Caco-2 (cell line): Measurements from ENCODE around the gene FA2H. TPM values are rescaled to one million over a fixed set of nuclear protein-coding genes. Genes with fewer than 3 reads are reported as not detected.

Experiments used
- BruUV-seq: library from RNA; stranded (reverse); fragments of 400-500 nt; replicated peaks from 2 replicates; lab custom pipeline; 2021; lab: Mats Ljungman, UMichigan
- CTCF ChIA-PET: fragments of 300-600 bp; sonication (Branson Sonifier 250); formaldehyde crosslinking; loops from one replicate; lab custom pipeline; 2022; ENCODE audit warnings: antibody characterized with exemption; lab: Charles Lee
- POLR2A ChIA-PET: fragments of 300-600 bp; sonication (Branson Sonifier 250); formaldehyde crosslinking; loops from one replicate; lab custom pipeline; 2022; ENCODE audit warnings: antibody characterized with exemption; lab: Charles Lee
- DNase-seq, 2 experiments: peaks; one replicate each; pipeline versions ENCODE4 v3.0.0 to v3.0.0-alpha.2; 2020 to 2022
- H3K27me3 ChIP-seq: replicated peaks from 2 replicates; pipeline ENCODE4 v1.6.0; 2011; ENCODE audit warnings: low read length; ENCODE audit not compliant: control insufficient read depth, insufficient read depth
- H3K36me3 ChIP-seq: 2 replicates; pipeline ENCODE4 v1.5.1; 2011; ENCODE audit warnings: low read length; ENCODE audit not compliant: control insufficient read depth, insufficient read depth
- H3K4me1 ChIP-seq: fragments of 250-450 bp; sonication (Bioruptor Pico); 2 replicates; pipeline ENCODE4 v1.5.1; 2020; ENCODE audit warnings: mild to moderate bottlenecking
- H3K4me3 ChIP-seq: 2 replicates; pipeline ENCODE4 v1.5.1; 2011; ENCODE audit warnings: low read depth, mild to moderate bottlenecking, control low read depth, low read length
- H3K9me3 ChIP-seq: fragments of 250-450 bp; sonication (Bioruptor Pico); 2 replicates; pipeline ENCODE4 v1.5.1; 2020; ENCODE audit warnings: mild to moderate bottlenecking, moderate library complexity
- H3K27ac Mint-ChIP-seq: one replicate; pipeline ENCODE4 v1.8.0; 2022; ENCODE audit warnings: mixed read lengths; ENCODE audit not compliant: unreplicated experiment
- H3K27me3 Mint-ChIP-seq: one replicate; pipeline ENCODE4 v1.8.0; 2022; ENCODE audit warnings: mixed read lengths; ENCODE audit not compliant: insufficient read depth, unreplicated experiment
- H3K36me3 Mint-ChIP-seq: one replicate; pipeline ENCODE4 v1.8.0; 2022; ENCODE audit warnings: mild to moderate bottlenecking, mixed read lengths; ENCODE audit not compliant: insufficient read depth, unreplicated experiment
- H3K4me1 Mint-ChIP-seq: one replicate; pipeline ENCODE4 v1.8.0; 2022; ENCODE audit warnings: low read depth, mixed read lengths; ENCODE audit not compliant: unreplicated experiment
- H3K4me3 Mint-ChIP-seq: one replicate; pipeline ENCODE4 v1.8.0; 2022; ENCODE audit warnings: mild to moderate bottlenecking, moderate library complexity, mixed read lengths; ENCODE audit not compliant: unreplicated experiment
- H3K9me3 Mint-ChIP-seq: one replicate; pipeline ENCODE4 v1.8.0; 2022; ENCODE audit warnings: mixed read lengths; ENCODE audit not compliant: unreplicated experiment
- intact Hi-C: fragments of 100-400 bp; cut with micrococcal nuclease; formaldehyde crosslinking; loops from one replicate; pipeline ENCODE4 v1.10.0; 2022; ENCODE audit not compliant: unreplicated experiment
- total RNA-seq: library from RNA; stranded (reverse); gene quantifications from 2 replicates; pipeline ENCODE4 v1.2.3, GENCODE V29; 2022
- TF ChIP-seq, protein P1 (sequence below), 2 experiments: fragments of 200-600 bp in 1 of 2; IDR thresholded peaks; 1 replicate in 1 of 2; 2 replicates in 1 of 2; pipeline versions ENCODE4 v1.5.1 to v1.8.0; 2011 to 2022; ENCODE audit warnings: antibody characterized with exemption in 1 of 2, control low read depth in 1 of 2, inconsistent platforms in 1 of 2, low read depth in 1 of 2, low read length in 1 of 2, mild to moderate bottlenecking in 1 of 2, moderate library complexity in 1 of 2; ENCODE audit not compliant: insufficient read depth in 1 of 2, severe bottlenecking in 1 of 2, unreplicated experiment in 1 of 2

Gene FA2H
- total RNA-seq, 1 experiment from 2014 or later: 21.3 TPM

DNA sequence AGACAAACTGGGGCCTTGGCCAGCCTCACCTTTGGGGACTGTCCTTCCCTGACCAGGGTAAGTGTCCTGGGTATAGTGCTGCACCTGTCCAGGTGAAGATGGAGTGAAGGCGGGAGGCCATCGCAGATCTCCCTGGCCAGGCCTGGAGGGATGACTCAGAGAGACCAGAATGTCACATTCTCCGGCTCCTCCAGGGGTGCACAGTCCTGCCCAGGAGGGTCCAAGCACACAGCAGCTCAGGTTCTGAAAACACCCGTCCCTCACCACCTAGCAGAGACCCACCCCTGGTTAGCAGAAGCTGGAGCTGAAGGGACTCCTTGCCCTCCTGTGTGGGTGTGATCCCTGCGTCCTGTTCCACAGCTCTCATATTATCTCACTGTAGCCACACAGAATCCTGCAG lies 21.9 kb downstream of the FA2H start:
- H3K4me3 ChIP-seq: no peak overlapping the region
- no TSS peak for BruUV-seq
- H3K36me3 Mint-ChIP-seq: peaks cover 7% of the 10 kb centered on the region
- POLR2A ChIA-PET: no interaction called here
- H3K27ac Mint-ChIP-seq: no peak overlapping the region
- H3K36me3 ChIP-seq: no peaks in the 10 kb centered on the region
- H3K4me1 Mint-ChIP-seq: no peaks in the 10 kb centered on the region
- intact Hi-C loops: no loop called here
- H3K27me3 ChIP-seq: no peaks in the 10 kb centered on the region
- no peak for DNase-seq
- H3K9me3 Mint-ChIP-seq: no peaks in the 10 kb centered on the region
- H3K4me3 Mint-ChIP-seq: no peak overlapping the region
- CTCF ChIA-PET: no interaction called here
- TF ChIP-seq, protein P1, sequence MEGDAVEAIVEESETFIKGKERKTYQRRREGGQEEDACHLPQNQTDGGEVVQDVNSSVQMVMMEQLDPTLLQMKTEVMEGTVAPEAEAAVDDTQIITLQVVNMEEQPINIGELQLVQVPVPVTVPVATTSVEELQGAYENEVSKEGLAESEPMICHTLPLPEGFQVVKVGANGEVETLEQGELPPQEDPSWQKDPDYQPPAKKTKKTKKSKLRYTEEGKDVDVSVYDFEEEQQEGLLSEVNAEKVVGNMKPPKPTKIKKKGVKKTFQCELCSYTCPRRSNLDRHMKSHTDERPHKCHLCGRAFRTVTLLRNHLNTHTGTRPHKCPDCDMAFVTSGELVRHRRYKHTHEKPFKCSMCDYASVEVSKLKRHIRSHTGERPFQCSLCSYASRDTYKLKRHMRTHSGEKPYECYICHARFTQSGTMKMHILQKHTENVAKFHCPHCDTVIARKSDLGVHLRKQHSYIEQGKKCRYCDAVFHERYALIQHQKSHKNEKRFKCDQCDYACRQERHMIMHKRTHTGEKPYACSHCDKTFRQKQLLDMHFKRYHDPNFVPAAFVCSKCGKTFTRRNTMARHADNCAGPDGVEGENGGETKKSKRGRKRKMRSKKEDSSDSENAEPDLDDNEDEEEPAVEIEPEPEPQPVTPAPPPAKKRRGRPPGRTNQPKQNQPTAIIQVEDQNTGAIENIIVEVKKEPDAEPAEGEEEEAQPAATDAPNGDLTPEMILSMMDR (IDR thresholded peaks at IDR 0.05; ENCODE audit: insufficient read depth in 1 of 2, low read depth in 1 of 2, low read length in 1 of 2, severe bottlenecking in 1 of 2, unreplicated experiment in 1 of 2): no peak
- H3K4me1 ChIP-seq: no peaks in the 10 kb centered on the region
- no peaks in the 10 kb centered on the region for H3K9me3 ChIP-seq
- no peaks in the 10 kb centered on the region for H3K27me3 Mint-ChIP-seq

DNA sequence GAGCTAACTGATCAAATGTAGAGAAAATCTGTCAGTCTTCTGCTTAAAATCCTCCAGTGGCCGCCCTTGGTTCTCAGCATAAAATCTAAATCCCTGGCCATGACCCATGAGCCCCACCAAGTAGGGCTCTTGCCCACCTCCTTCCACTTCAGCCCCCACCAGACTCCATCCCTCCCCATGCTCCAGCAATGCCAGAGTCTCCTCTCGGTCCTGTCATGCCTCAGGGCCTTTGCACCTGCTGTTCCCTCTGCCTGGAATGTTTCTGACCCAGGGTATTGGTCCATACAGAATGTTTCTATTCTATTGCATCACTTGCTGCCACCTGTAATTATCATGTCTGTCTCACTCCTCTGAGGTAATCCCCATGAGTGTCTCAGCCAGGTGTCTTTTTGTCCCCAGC lies 22.4 kb downstream of the FA2H start:
- no peaks in the 10 kb centered on the region for H3K4me1 Mint-ChIP-seq
- Histone ChIP-seq H3K4me1 (no peaks in the 10 kb centered on the region), H3K36me3 (no peaks in the 10 kb centered on the region), H3K9me3 (no peaks in the 10 kb centered on the region), H3K27me3 (no peaks in the 10 kb centered on the region), H3K4me3 (no peak overlapping the region)
- H3K4me3 Mint-ChIP-seq: no peak overlapping the region
- BruUV-seq: no TSS peak
- H3K9me3 Mint-ChIP-seq: no peaks in the 10 kb centered on the region
- H3K27me3 Mint-ChIP-seq: no peaks in the 10 kb centered on the region
- no peak for DNase-seq
- ChIA-PET POLR2A (no interaction called here), CTCF (no interaction called here)
- peaks cover 7% of the 10 kb centered on the region for H3K36me3 Mint-ChIP-seq
- H3K27ac Mint-ChIP-seq: no peak overlapping the region
- intact Hi-C loops: no loop called here
- TF ChIP-seq, protein P1 (IDR thresholded peaks at IDR 0.05; ENCODE audit: insufficient read depth in 1 of 2, low read depth in 1 of 2, low read length in 1 of 2, severe bottlenecking in 1 of 2, unreplicated experiment in 1 of 2): no peak

GRCh38 chr16:74751658-74752057 lies 23.0 kb downstream of the FA2H start:
- TF ChIP-seq, protein P1 (IDR thresholded peaks at IDR 0.05; ENCODE audit: insufficient read depth in 1 of 2, low read depth in 1 of 2, low read length in 1 of 2, severe bottlenecking in 1 of 2, unreplicated experiment in 1 of 2): no peak
- Mint-ChIP-seq H3K36me3 (peaks cover 7% of the 10 kb centered on the region), H3K4me1 (no peaks in the 10 kb centered on the region), H3K27ac (no peak overlapping the region), H3K27me3 (no peaks in the 10 kb centered on the region), H3K4me3 (no peak overlapping the region), H3K9me3 (no peaks in the 10 kb centered on the region)
- H3K27me3 ChIP-seq: no peaks in the 10 kb centered on the region
- H3K4me3 ChIP-seq: no peak overlapping the region
- no peaks in the 10 kb centered on the region for H3K9me3 ChIP-seq
- no peaks in the 10 kb centered on the region for H3K36me3 ChIP-seq
- H3K4me1 ChIP-seq: no peaks in the 10 kb centered on the region
- POLR2A ChIA-PET: no interaction called here
- intact Hi-C loops: no loop called here
- BruUV-seq: no TSS peak
- CTCF ChIA-PET: interaction anchor here (0.7 kb wide), 1 partner anchor 43 kb away, joined by 3 read pairs; no protein-coding TSS in a partner anchor
- DNase-seq: no peak
